SU-DHL-6 (cell line): ENCODE measurements around the gene SCARF2.

Source experiments
- H2AFZ ChIP-seq: fragments of 200-600 bp; sonication (generic); 2 replicates; pipeline ENCODE4 v1.6.1; 2014; ENCODE audit warnings: low read depth, mild to moderate bottlenecking, moderate library complexity, mixed read lengths, antibody characterized with exemption, low read length; ENCODE audit not compliant: severe bottlenecking
- H3F3A ChIP-seq: fragments of 200-600 bp; shearing (Covaris generic); 2 replicates; pipeline ENCODE4 v1.6.0; 2016; ENCODE audit warnings: antibody characterized with exemption, mild to moderate bottlenecking; ENCODE audit not compliant: insufficient read depth
- H3K27ac ChIP-seq: fragments of 200-600 bp; sonication (generic); 2 replicates; pipeline ENCODE4 v1.5.1; 2016; ENCODE audit warnings: low read depth, mild to moderate bottlenecking, low read length, moderate library complexity, mixed read lengths
- H3K27me3 ChIP-seq: fragments of 200-600 bp; sonication (generic), shearing (Covaris generic); 2 replicates; pipeline ENCODE4 v1.6.0; 2014; ENCODE audit warnings: mild to moderate bottlenecking, low read length
- H3K36me3 ChIP-seq: fragments of 200-600 bp; sonication (generic); 2 replicates; pipeline ENCODE4 v1.6.1; 2014; ENCODE audit warnings: mild to moderate bottlenecking, low read length, mixed read lengths
- H3K4me2 ChIP-seq: fragments of 300-600, 200-600 bp; shearing (Covaris generic), sonication (generic); 2 replicates; pipeline ENCODE4 v1.6.0; 2014; ENCODE audit warnings: low read length, low read depth, mild to moderate bottlenecking; ENCODE audit not compliant: poor library complexity, severe bottlenecking
- H3K4me3 ChIP-seq: fragments of 200-600 bp; sonication (generic); 2 replicates; pipeline ENCODE4 v1.5.1; 2014; ENCODE audit warnings: antibody characterized with exemption, low read length, mild to moderate bottlenecking, mixed read lengths; ENCODE audit not compliant: insufficient read depth, poor library complexity, severe bottlenecking
- H3K79me2 ChIP-seq: fragments of 200-600 bp; sonication (generic); 2 replicates; pipeline ENCODE4 v1.6.1; 2014; ENCODE audit warnings: mild to moderate bottlenecking, low read length, moderate library complexity; ENCODE audit not compliant: insufficient read depth
- H3K9ac ChIP-seq: fragments of 200-600 bp; sonication (generic); 2 replicates; pipeline ENCODE4 v1.7.0; 2014; ENCODE audit warnings: mild to moderate bottlenecking, low read length
- H3K9me2 ChIP-seq: fragments of 200-600 bp; sonication (generic); replicated peaks from 2 replicates; pipeline ENCODE4 v1.6.1; 2014; ENCODE audit warnings: low read length; ENCODE audit not compliant: insufficient read depth
- H3K9me3 ChIP-seq: fragments of 200-600 bp; sonication (generic); 2 replicates; pipeline ENCODE4 v1.6.1; 2014; ENCODE audit warnings: low read length, mixed read lengths; ENCODE audit not compliant: insufficient read depth
- H4K20me1 ChIP-seq: fragments of 200-600 bp; sonication (generic); 2 replicates; pipeline ENCODE4 v1.6.1; 2014; ENCODE audit warnings: low read depth, mild to moderate bottlenecking, antibody characterized with exemption, low read length, moderate library complexity, mixed read lengths
- CTCF ChIP-seq: fragments of 200-600 bp; sonication (generic); IDR thresholded peaks from one replicate; pipeline ENCODE4 v1.5.1; 2017; ENCODE audit warnings: antibody characterized with exemption, mild to moderate bottlenecking, low read length, moderate library complexity; ENCODE audit not compliant: insufficient read depth, poor library complexity, severe bottlenecking
- EZH2phosphoT487 ChIP-seq: fragments of 200-600 bp; sonication (generic), shearing (Covaris generic); conservative IDR thresholded peaks from 2 replicates; pipeline ENCODE4 v1.6.1; 2018; ENCODE audit warnings: mild to moderate bottlenecking, antibody characterized with exemption, low read length, moderate library complexity, mixed read lengths

Gene SCARF2

GRCh38 chr22:20430101-20430719 lies 7.4 kb downstream of the SCARF2 start:
- H3K9ac ChIP-seq = no peak overlapping the region
- no peaks in the 10 kb centered on the region for H3K9me3 ChIP-seq
- H3K27me3 ChIP-seq = no peaks in the 10 kb centered on the region
- no peaks in the 10 kb centered on the region for H3K9me2 ChIP-seq
- H4K20me1 ChIP-seq = no peaks in the 10 kb centered on the region
- no peak overlapping the region for H3K4me2 ChIP-seq
- no peak overlapping the region for H3K4me3 ChIP-seq
- no peak overlapping the region for H2AFZ ChIP-seq
- no peaks in the 10 kb centered on the region for H3K36me3 ChIP-seq
- no peak for TF ChIP-seq EZH2phosphoT487
- no peak for TF ChIP-seq CTCF
- H3K79me2 ChIP-seq = no peaks in the 10 kb centered on the region
- no peaks in the 10 kb centered on the region for H3F3A ChIP-seq
- no peak overlapping the region for H3K27ac ChIP-seq

- Histone ChIP-seq H3K9ac (no peak overlapping the region), H3K27me3 (no peaks in the 10 kb centered on the region), H3K4me3 (no peak overlapping the region), H3F3A (no peaks in the 10 kb centered on the region), H3K79me2 (no peaks in the 10 kb centered on the region), H3K36me3 (no peaks in the 10 kb centered on the region), H4K20me1 (no peaks in the 10 kb centered on the region), H3K27ac (no peak overlapping the region), H3K9me3 (no peaks in the 10 kb centered on the region), H3K4me2 (no peak overlapping the region), H3K9me2 (no peaks in the 10 kb centered on the region), H2AFZ (no peak overlapping the region)
- no peak for TF ChIP-seq EZH2phosphoT487
- no peak for TF ChIP-seq CTCF
Measured at GRCh38 chr22:20429254-20430100, 8.1 kb downstream of the SCARF2 start.

- H3K36me3 ChIP-seq = no peaks in the 10 kb centered on the region
- no peak overlapping the region for H3K9ac ChIP-seq
- no peaks in the 10 kb centered on the region for H3K27me3 ChIP-seq
- H3K9me2 ChIP-seq = no peaks in the 10 kb centered on the region
- H4K20me1 ChIP-seq = no peaks in the 10 kb centered on the region
- no peaks in the 10 kb centered on the region for H3F3A ChIP-seq
- TF ChIP-seq EZH2phosphoT487 = no peak
- no peak for TF ChIP-seq CTCF
- H3K79me2 ChIP-seq = no peaks in the 10 kb centered on the region
- no peak overlapping the region for H3K4me3 ChIP-seq
- no peak overlapping the region for H3K4me2 ChIP-seq
- H3K27ac ChIP-seq = no peak overlapping the region
- H2AFZ ChIP-seq = no peak overlapping the region
- H3K9me3 ChIP-seq = no peaks in the 10 kb centered on the region
Measured at GRCh38 chr22:20428496-20429253, 8.9 kb downstream of the SCARF2 start.
